ENCODE results near the gene DLG4.

DLG4 gene

GRCh38 chr17:7147772-7148171 lies 71.9 kb downstream of the DLG4 start:
- no peak for DNase-seq

- no peak for DNase-seq
These were observed 73.5 kb downstream of the DLG4 start for GRCh38 chr17:7146115-7146514.

GRCh38 chr17:7144213-7144612 lies 75.4 kb downstream of the DLG4 start:
- DNase-seq: no peak

- no peak for DNase-seq
These were observed 77.8 kb downstream of the DLG4 start for GRCh38 chr17:7141824-7142223.

GRCh38 chr17:7139400-7139799 lies 80.2 kb downstream of the DLG4 start:
- DNase-seq: no peak

GRCh38 chr17:7138800-7139381 lies 80.7 kb downstream of the DLG4 start:
- no peak for DNase-seq

- no peak for DNase-seq
These were observed 82.3 kb downstream of the DLG4 start for GRCh38 chr17:7137171-7137943.

All from fibroblast of skin of abdomen (primary cell).